PFSK-1 (cell line): ENCODE measurements around the gene LILRB2.

Source experiments
- FOXP2 ChIP-seq: optimal IDR thresholded peaks from 2 replicates; pipeline ENCODE3; 2011; ENCODE audit warnings: borderline replicate concordance, control low read depth, inconsistent platforms; ENCODE audit not compliant: insufficient read depth; ENCODE audit errors: extremely low read length, extremely low read depth
- POLR2AphosphoS5 ChIP-seq: IDR thresholded peaks from 2 replicates; pipeline ENCODE4 v1.6.1; 2012; ENCODE audit warnings: low read depth, mild to moderate bottlenecking, control low read depth, low read length, moderate library complexity
- REST ChIP-seq, 2 experiments: IDR thresholded peaks; 2 replicates each; pipeline versions ENCODE4 v1.6.1 to v1.8.0; 2011 to 2012; ENCODE audit warnings: low read depth in 2 of 2, low read length in 2 of 2, control low read depth in 1 of 2, inconsistent platforms in 1 of 2, mild to moderate bottlenecking in 1 of 2, moderate library complexity in 1 of 2; ENCODE audit not compliant: insufficient read depth in 1 of 2
- SIN3A ChIP-seq: IDR thresholded peaks from 2 replicates; pipeline ENCODE4 v1.6.1; 2012; ENCODE audit warnings: mild to moderate bottlenecking, low read length, moderate library complexity, borderline replicate concordance; ENCODE audit not compliant: insufficient read depth
- TAF1 ChIP-seq: IDR thresholded peaks from 2 replicates; pipeline ENCODE4 v1.6.1; 2012; ENCODE audit warnings: low read length, control low read depth, borderline replicate concordance; ENCODE audit not compliant: insufficient read depth

GRCh38 chr19:54257116-54257480, 23.8 kb downstream of the LILRB2 start, which contains the start of gene LILRB5:
- TF ChIP-seq POLR2AphosphoS5: no peak
- no peak for TF ChIP-seq SIN3A
- TF ChIP-seq FOXP2: no peak
- no peak for TF ChIP-seq TAF1
- TF ChIP-seq REST (IDR thresholded peaks at IDR 0.05; ENCODE audit: insufficient read depth in 1 of 2, low read depth in 2 of 2, low read length in 2 of 2): no peak
